ENCODE data around the gene HHIPL1. TPM values are rescaled to one million over a fixed set of nuclear protein-coding genes. Genes with fewer than 3 reads are reported as not detected.

HHIPL1 gene
- 6.5 and 9.9 TPM in 2 replicates for total RNA-seq

GRCh38 chr14:99644723-99645544 is at the start of gene HHIPL1:
HHIPL1 (plus strand) TSS chr14:99645129; CDS start chr14:99645208, 79 bp downstream.

GRCh38 chr14:99603471-99604277 is 41.3 kb upstream of the HHIPL1 start, which contains the start of gene CCDC85C:
CCDC85C (minus strand) TSS chr14:99604207; CDS start chr14:99603959, 248 bp downstream.

GRCh38 chr14:99683619-99684409 is 38.9 kb downstream of the HHIPL1 start, which contains the start of gene CYP46A1:
CYP46A1 (plus strand) TSS chr14:99684298; CDS start chr14:99684418, 120 bp downstream.

Other genes starting within 250 kb of the HHIPL1 start
- gene SETD3, start 164.3 kb upstream of the HHIPL1 start, total RNA-seq, result 42.1 and 51.0 TPM in 2 replicates
- gene CCNK, start 163.7 kb upstream of the HHIPL1 start, total RNA-seq, result 16.1 and 23.8 TPM in 2 replicates
- gene CCDC85C, start 40.9 kb upstream of the HHIPL1 start, total RNA-seq, result 4.2 and 7.2 TPM in 2 replicates
- under 0.01 and 1.4 TPM in 2 replicates for gene CYP46A1, start 39.2 kb downstream of the HHIPL1 start, total RNA-seq
- 17.5 and 30.1 TPM in 2 replicates for gene EML1, start 148.3 kb downstream of the HHIPL1 start, total RNA-seq

Measured in cardiac atrium fibroblast (primary cell).